HUDEP-2 (cell line): ENCODE results near the gene GPHN.

Experiments used
- DNase-seq, 76 experiments: peaks; one replicate each; lab custom pipeline; 2025; ENCODE audit not compliant: unreplicated experiment in 76 of 76; lab: John Stamatoyannopoulos, UW

Gene GPHN

DNA sequence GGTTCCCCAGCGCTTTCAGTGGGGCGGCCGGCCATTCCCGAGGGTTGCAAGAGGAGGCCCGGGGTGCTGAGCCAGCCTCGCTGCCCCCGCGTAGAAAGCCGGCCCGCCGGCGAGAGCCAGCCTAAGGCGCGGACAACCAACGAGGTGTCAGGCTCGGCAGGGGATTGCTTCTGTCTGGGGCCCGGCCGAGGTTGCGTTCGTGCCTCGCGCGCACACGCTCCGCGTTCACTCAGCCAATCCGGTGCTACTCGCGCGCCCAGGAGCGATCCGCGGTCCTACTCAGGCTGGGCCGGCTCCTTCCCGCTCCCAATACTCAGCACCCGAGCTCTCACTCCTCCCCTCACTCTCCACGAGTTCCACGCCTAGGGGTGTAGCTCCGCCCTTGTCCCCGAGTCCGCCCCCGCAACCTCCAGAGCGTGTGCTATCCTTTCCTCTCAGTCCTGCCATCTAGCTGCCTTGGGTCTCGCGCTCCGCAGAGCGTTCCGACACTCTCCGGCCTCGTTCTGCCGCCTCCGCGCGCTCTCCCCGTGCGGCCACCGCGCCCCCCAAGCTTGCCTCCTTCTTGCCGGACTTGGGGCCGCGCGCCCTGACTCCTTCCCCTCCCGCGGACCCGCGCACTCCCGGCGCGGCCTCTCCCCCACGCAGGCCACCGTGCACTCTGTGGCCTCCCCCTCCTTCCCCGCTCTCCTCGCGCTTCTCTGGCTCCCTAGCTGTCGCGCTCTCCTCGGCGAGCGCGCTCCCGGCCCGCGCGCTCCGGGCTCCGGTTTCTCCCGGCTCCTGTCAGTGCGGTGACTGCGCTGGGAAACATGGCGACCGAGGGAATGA, at the start of gene GPHN:
Gene GPHN (plus strand): TSS at position 426 of the 825 bp plus-strand sequence.
- DNase-seq = peak; percentile 45 to 96 (median 90)

DNA sequence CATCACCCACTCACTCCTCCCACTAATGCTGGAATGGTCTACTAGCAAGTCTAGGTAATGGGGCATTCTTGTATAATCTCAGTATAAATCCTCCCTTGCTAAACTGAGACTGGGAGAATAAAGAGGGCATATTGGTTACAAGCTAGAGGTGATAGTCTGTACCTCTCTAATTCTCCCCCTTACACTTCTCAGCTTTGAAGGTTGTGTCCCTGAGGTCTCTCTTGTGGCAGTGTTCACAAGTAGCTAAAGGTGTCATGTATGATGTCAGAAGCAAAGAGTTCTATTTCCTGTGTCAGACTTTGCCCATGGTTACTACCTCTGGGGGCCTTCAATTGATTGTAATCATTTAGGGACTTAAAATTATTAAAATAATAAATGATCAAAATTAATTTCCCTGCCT, 48.3 kb upstream of the GPHN start:
- DNase-seq = no peak

DNA sequence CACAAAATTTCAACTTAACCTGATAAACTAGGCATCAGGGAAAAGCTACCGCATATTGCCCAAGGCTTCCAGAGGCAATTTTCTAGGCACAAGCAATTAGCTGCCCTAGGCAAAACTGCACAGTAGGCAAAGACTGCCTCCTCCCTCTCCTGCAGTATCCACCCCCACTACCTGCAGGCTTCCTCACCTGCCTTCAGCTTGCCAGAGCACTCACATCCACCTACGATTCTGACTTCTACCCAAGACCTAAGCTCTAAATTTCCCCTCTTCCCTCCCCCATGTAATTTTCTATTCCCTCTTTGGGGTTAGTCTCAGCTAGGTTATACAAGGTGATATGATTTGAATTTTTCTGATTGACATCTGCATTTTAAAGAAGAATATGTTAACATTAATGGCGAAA, 43.7 kb upstream of the GPHN start:
- no peak for DNase-seq

DNA sequence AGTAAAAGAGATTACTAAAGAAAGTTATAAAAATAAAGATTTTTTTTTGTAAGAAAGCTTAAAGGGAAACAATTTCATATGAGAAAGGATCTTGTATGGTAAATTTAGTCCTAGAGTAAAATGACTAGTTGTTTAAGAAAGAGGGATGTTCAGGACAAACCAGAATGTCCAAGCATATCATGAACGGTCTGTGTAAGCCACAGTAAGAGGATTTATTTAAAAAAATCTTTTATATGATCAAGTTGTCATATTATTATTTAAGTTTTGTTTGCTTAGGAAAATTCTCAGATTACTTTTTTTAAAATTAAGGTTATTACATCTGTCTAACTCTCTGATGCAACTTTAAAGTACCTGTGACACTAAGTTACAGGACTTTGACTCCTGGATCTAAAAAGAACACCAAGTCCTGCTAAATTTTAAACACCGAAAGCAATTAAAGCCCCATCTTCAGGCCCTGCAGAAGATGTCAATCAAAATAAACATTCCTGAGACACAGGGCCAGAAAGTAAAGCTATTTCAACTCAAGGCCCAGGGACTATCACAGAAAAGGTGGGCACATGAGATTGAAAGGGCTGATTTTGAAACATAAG, 39.1 kb upstream of the GPHN start:
- no peak for DNase-seq

DNA sequence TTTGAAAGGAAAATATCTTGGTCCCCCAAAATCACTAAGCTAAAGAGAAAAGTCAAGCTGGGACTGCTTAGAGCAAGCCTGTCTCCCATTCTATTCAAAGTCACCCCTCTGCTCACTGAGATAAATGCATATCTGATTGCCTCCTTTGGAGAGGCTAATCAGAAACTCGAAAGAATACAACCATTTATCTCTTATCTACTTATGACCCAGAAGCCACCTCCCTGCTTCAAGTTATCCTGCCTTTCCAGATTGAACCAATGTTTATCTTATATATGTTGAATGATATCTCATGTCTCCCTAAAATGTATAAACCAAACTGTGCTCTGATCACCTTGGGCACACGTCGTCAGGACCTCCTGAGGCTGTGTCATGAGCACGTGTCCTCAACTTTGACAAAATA, 36.4 kb upstream of the GPHN start:
- DNase-seq = peak in 30 of 76 experiments; percentile 9 to 67 (median 39)

GRCh38 chr14:66472251-66472650, 35.7 kb upstream of the GPHN start:
- no peak for DNase-seq

DNA sequence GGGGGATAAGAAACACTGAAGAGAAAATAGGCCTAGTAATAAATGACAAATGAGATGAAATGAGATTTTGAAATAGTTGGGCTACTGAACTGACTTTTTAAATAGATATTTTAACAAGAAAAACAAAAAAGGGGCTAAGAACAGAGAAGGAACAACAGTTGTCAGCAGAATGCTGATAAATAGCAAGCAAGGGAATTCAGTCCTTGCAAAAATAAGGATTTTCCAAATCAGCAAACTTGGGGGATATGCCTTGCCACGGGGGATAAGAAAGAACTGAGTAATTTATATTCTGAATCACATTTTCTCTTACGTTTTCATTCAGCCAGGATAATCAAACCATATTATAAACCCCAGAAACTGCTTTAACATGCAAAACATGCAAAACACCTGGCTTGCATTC, 34.7 kb upstream of the GPHN start:
- no peak for DNase-seq

- DNase-seq = peak in 58 of 76 experiments; percentile 1 to 85 (median 53)
These were observed 31.0 kb upstream of the GPHN start for GRCh38 chr14:66476964-66477363.

DNA sequence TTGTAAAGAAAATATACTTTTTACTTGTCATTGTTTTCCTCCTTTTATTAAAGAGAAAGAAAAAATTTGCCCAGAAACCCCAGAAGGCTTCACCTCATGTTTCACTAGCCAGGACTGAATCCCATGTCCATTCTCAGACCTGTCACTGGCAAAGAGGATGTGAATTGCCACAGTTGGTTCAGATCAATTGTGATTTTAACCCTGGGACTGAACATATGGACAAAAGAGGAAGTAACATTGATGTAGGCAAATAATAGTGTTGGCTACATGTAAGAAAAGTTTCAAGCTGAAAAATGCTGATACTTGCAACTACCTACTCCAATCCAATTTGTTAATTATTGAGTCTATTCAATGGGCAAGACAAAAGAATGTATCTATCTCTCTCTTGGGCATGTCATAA, 30.4 kb upstream of the GPHN start:
- DNase-seq = peak in 1 of 76 experiments; percentile 12

DNA sequence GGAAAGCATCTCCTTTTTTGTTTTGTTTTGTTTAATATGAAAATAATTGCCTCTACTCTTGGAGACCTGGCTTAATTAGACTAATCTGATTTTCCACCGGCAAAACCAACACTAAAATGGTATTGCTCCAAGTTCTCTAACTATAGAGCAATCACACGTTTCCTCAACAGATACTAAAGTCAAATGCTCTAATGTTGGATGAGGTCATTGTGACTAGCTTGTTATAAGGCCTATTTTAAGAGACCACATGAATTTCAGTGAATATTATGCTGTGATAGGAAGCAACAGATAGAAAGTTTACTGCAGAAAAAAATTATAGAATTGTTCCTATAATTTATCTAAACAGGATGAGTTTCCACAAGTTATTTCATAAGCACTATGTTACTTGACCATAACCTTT, 25.1 kb upstream of the GPHN start:
- DNase-seq = no peak

DNA sequence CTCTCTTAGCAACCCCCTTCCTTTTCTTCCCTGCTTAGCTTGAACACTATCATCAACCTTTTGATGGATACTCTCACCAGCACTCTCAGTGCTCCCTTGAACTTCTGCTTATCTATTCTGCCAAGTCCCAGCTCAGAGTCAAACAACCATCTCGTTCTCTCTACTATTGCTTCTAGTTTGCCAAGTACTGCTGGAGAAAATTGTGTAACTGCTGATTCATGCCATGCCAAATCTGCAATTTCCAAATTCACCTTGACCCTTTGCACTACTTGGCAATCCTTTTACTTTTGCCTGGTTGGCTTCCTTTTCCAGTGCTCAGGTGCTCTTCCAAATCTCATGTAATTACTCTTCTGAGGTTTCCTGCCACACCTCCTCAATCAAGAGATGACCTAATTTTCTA, 24.6 kb upstream of the GPHN start:
- DNase-seq = peak in 4 of 76 experiments; percentile 8 to 30 (median 14)

DNA sequence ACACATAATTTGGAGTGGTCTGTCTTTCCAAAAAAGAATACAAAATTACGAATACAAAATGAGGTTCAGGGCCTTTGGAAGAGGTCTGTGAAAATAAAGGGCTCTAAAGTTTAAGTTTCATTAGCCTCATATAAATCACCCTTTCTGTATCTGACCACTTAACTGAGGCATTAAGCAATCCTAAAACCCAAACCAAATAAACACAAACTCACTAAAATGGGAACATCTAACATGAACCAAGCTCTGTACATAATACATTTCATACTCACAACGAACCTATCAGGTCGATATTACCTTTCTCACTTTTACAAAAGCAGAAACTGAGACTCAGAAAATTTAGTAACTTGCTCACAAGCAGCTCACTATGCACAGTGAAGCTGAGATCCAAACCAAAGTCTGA, 22.9 kb upstream of the GPHN start:
- no peak for DNase-seq

- DNase-seq = no peak
These were observed 22.0 kb upstream of the GPHN start, which contains the start of gene CCDC196 for GRCh38 chr14:66485910-66486421. Gene CCDC196 (plus strand): TSS chr14:66486371. CDS start chr14:66486503, 132 bp downstream.

GRCh38 chr14:66487164-66487563, 20.8 kb upstream of the GPHN start:
- DNase-seq = peak in 1 of 76 experiments; percentile 8

DNA sequence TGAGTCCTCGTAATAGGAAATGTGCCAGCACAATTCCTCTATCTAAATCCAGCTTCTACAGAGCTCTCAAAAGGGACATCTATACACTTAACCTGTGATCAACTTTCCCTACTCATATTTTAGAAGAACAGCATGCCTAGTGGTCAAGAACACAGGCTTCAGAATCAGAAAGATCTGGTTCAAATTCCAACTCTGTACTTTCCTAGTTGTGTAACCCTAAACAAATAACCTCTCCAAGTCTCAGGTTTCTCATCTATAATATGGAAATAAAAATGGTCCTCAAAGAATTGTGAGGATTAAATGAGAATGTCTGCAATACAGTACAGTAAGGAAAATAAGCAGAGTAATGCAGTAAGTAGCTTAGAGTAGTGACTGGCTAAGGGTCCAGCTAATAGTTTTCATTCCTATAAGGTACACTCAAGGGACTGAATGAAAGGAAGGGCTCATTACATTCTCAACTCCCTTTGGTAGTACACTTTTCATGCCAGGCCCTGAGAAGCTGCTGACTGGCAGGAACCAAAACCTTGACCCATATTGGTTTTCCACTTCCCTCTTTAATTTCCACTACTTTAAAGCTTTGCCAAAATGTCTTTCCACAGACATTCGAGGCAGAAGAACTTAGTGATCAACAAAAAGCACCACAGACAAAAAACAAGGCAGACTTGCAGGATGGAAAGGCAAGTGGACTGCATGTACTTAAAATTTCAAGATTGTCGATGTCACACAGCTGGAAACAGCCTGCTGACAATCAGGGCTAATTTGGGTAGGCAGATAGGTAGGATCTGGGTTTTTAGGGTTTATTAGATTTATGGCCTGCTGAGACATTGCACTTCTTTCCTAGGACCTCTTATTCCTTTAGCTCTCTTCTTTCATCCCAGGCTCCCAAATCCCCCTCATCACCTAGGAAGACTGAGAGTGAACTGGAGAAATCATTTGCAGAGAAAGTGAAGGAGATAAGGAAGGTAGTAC, 17.5 kb upstream of the GPHN start:
- no peak for DNase-seq

GRCh38 chr14:66493750-66494149, 14.2 kb upstream of the GPHN start:
- no peak for DNase-seq

DNA sequence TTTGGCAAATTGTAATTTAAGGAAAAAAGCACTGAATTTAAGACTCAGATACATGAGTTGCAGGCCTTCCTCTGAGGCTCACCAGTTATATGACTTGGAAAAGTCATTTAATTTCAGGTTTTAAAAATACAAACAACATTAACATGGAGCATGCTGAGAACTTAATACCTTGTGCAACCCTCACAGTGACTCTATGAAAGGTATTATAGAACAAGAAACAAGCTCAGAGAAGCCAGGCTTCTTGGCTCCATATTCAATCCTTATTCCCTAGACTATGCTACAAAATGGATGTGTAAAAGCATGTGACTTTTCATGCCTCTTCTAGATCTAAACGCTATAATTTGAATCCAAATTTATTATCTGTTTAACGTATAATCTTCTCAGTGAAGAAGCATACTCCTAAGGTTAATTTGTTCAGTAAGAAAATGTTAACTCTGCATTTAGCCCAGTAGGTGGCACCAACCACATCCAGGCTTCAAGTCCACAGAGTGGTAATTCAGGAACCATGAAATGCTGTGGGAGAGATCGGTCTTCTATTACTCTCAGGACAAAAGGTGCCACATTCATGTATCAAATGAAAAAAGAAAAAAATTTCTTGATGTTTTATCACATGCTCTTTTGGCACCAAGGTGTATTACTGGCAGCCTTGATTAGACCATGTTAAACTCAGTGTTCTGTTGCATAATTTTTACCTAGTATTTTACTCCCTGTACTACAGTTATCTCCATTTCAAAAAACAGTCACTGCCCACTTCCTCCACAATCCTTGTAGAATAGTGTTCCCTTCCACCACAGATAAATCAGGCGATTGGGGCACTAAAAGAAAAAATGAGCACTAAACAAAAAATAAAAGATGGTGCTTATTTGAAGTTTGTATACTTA, 12.5 kb upstream of the GPHN start:
- peak in 23 of 76 experiments; percentile 7 to 56 (median 26) for DNase-seq

GRCh38 chr14:66496188-66496807, 11.6 kb upstream of the GPHN start:
- DNase-seq = no peak

DNA sequence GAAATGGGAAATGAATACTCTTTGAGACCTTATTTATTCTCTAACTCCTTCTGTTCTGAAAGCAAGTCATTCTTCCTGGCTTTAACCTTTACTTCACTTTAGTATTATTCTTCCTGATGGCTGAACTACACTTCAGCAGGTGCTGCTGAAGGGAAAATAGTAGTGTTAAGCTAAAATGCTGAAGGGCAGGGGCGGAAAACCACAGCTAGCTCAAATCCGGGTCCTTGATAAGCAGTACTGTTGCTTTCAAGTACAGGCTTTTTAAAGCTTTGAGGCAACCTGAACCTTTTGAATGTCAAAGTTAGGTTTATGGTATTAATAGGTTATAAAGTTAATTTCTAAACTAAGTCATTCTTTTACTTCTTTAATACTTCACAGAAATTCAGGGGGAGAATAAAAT, 11.0 kb upstream of the GPHN start:
- DNase-seq = no peak
